Measurements from ENCODE around the gene VTCN1. TPM values are rescaled to one million over a fixed set of nuclear protein-coding genes. Genes with fewer than 3 reads are reported as not detected.
"Not testable (repeated sequence)": the region's sequence is repeated elsewhere in the genome, so short reads cannot be mapped to it uniquely, and the experiment has no call there.

The VTCN1 gene
- total RNA-seq, 1 donor from 2014 or later = not detected

DNA sequence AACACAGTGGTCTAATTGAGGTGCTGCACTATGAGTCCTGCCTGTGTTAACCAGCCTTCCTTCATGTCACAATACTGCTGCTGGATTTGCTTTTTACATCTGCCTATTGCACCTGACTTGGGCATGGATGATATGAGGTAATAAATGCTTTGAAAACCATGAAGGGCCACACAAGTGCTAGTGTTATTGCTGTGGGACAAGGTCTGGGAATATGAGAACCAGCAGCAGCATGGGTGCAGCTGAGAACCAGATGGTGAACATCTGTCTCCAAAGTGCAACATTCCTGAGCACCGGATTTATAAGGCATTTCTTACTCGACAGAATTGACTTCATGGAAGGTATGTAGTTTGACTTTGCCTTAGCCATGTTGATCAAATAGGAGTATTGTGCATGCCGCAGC is 105.7 kb downstream of the VTCN1 start:
- intact Hi-C loops (cut with micrococcal nuclease) = no loop called here
- TF ChIP-seq, protein P1, sequence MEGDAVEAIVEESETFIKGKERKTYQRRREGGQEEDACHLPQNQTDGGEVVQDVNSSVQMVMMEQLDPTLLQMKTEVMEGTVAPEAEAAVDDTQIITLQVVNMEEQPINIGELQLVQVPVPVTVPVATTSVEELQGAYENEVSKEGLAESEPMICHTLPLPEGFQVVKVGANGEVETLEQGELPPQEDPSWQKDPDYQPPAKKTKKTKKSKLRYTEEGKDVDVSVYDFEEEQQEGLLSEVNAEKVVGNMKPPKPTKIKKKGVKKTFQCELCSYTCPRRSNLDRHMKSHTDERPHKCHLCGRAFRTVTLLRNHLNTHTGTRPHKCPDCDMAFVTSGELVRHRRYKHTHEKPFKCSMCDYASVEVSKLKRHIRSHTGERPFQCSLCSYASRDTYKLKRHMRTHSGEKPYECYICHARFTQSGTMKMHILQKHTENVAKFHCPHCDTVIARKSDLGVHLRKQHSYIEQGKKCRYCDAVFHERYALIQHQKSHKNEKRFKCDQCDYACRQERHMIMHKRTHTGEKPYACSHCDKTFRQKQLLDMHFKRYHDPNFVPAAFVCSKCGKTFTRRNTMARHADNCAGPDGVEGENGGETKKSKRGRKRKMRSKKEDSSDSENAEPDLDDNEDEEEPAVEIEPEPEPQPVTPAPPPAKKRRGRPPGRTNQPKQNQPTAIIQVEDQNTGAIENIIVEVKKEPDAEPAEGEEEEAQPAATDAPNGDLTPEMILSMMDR (IDR thresholded peaks at IDR 0.05; ENCODE audit: borderline replicate concordance) = no peak
- Histone ChIP-seq H3K4me1 (peaks cover 4% of the 10 kb centered on the region), H3K27me3 (ENCODE audit: low read depth) (no peaks in the 10 kb centered on the region), H3K4me3 (no peak overlapping the region), H3K36me3 (peaks cover 24% of the 10 kb centered on the region), H3K27ac (replicated peaks) (no peak overlapping the region), H3K9me3 (replicated peaks) (no peaks in the 10 kb centered on the region)
- DNase-seq = no peak

DNA sequence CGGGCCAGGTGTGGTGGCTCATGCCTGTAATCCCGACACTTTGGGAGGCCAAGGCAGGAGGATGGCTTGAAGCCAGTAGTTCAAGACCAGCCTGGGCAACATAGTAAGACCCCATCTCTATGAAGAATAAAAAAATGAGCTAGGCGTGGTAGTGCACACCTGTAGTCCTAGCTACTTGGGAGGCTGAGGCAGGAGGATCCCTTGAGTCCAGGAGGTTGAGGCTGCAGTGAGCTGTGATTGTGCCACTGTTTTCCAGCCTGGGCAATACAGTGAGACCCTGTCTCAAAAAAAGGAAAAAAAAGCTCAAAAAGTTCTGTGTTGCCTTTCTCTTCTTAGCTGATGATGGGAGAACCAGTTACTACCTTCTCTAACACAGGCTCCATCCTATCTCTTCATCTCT is 108.9 kb downstream of the VTCN1 start:
- H3K4me3 ChIP-seq; H3K27ac ChIP-seq (replicated peaks); H3K9me3 ChIP-seq (replicated peaks); H3K27me3 ChIP-seq (ENCODE audit: low read depth); intact Hi-C loops (cut with micrococcal nuclease); DNase-seq: not testable (repeated sequence)
- Histone ChIP-seq H3K36me3 (peaks cover 14% of the 10 kb centered on the region), H3K4me1 (peaks cover 32% of the 10 kb centered on the region)

DNA sequence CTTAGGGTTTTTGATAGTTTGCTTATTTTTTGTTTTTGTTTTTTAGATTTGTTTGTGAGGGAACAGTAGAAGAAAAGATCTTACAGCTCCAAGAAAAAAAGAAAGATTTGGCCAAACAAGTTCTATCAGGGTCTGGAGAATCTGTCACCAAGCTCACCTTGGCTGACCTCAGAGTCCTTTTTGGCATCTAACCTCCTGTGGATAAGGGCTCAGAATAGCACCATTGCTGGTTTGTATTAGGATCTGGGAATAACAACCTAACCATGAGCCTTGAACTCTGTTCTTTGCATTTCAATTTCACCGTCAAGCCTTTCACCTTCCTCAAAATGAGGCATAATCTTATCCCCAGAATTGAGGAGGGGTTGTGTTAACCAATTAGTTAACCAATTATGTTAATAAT is 109.4 kb downstream of the VTCN1 start:
- intact Hi-C loops (cut with micrococcal nuclease) = no loop called here
- H3K9me3 ChIP-seq (replicated peaks) = no peaks in the 10 kb centered on the region
- DNase-seq = no peak
- TF ChIP-seq, protein P1 (IDR thresholded peaks at IDR 0.05; ENCODE audit: borderline replicate concordance) = no peak
- peaks cover 11% of the 10 kb centered on the region for H3K36me3 ChIP-seq
- H3K27me3 ChIP-seq (ENCODE audit: low read depth) = no peaks in the 10 kb centered on the region
- no peak overlapping the region for H3K27ac ChIP-seq (replicated peaks)
- H3K4me1 ChIP-seq = peaks cover 36% of the 10 kb centered on the region
- no peak overlapping the region for H3K4me3 ChIP-seq

DNA sequence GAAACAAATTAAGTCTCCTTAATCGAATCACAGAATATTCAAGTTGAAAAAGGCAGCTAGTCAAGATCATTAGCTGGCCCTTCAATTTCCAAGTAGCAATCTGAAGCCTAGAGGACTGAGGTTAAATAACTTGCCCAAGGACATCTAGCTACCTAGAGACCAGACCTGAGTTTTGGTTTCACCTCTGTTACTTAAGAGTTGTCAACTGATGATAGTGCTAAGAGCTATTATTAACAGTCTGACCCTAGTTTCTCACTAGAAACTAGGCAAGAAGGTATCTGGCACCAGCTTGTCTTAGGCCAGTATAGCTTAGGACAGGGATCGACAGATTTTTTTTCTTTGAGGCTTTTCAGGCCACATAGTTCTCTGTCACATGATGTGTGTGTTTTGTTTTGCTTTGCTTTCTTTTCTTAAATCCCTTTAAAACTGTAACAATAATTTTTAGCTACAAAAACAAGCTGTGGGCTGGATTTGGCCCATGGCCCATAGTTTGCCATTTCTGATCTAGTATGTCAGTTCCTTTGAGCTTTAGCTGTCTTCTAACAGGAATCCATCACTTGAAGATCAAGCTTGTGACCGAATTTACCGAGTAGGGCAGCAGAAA is 112.3 kb downstream of the VTCN1 start:
- DNase-seq = no peak
- intact Hi-C loops (cut with micrococcal nuclease) = no loop called here
- peaks cover 6% of the 10 kb centered on the region for H3K36me3 ChIP-seq
- TF ChIP-seq, protein P1 (IDR thresholded peaks at IDR 0.05; ENCODE audit: borderline replicate concordance) = no peak
- H3K27me3 ChIP-seq (ENCODE audit: low read depth) = no peaks in the 10 kb centered on the region
- peaks cover 43% of the 10 kb centered on the region for H3K4me1 ChIP-seq
- H3K4me3 ChIP-seq = no peak overlapping the region
- no peaks in the 10 kb centered on the region for H3K9me3 ChIP-seq (replicated peaks)
- H3K27ac ChIP-seq (replicated peaks) = peak overlapping the region; percentile 38

DNA sequence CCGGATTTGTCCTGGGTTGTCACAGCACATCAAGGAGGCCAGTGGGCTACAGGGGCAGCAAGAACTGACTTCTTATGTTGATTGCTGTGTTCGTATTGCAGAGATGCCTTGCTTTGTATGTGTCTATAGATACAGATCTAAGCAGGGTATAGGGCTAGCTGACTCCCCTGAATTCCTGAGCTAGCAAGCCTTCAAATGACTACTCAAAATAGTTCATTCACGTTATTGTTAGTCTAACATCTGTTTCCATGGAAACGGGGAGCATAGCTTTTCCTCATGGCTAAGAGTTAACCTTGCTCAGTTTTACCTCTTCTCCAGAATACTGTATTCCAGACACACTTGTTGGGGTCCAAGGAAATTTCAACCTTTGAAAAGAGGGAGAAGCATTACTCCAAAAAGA is 113.3 kb downstream of the VTCN1 start:
- peaks cover 53% of the 10 kb centered on the region for H3K4me1 ChIP-seq
- H3K27ac ChIP-seq (replicated peaks) = no peak overlapping the region
- H3K27me3 ChIP-seq (ENCODE audit: low read depth) = no peaks in the 10 kb centered on the region
- intact Hi-C loops (cut with micrococcal nuclease) = no loop called here
- TF ChIP-seq, protein P1 (IDR thresholded peaks at IDR 0.05; ENCODE audit: borderline replicate concordance) = no peak
- DNase-seq = no peak
- H3K36me3 ChIP-seq = no peaks in the 10 kb centered on the region
- H3K4me3 ChIP-seq = no peak overlapping the region
- no peaks in the 10 kb centered on the region for H3K9me3 ChIP-seq (replicated peaks)

DNA sequence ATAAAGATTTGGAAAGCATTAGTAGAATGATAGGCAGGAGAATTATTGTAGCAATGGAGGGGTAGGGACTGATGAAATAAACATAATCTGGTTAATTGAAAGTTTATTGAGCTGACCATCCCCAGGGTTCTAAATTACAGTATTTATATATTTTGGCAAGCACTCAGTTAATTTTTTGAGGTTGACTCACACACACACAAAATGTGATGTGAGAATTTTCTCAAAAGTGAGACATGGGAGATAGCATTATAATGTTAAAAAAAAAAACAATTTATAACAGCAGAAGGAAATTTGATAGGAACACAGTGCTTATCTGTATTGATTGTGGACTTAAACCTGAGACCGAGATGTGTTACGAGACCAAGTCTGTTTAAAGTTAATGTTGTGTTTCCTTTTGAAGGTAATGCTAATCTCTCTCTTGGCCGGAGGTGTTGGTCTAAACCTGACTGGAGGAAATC is 113.7 kb downstream of the VTCN1 start:
- no peak overlapping the region for H3K27ac ChIP-seq (replicated peaks)
- TF ChIP-seq, protein P1 (IDR thresholded peaks at IDR 0.05; ENCODE audit: borderline replicate concordance) = no peak
- H3K4me1 ChIP-seq = peaks cover 55% of the 10 kb centered on the region
- intact Hi-C loops (cut with micrococcal nuclease) = no loop called here
- no peak overlapping the region for H3K4me3 ChIP-seq
- no peak for DNase-seq
- no peaks in the 10 kb centered on the region for H3K36me3 ChIP-seq
- H3K9me3 ChIP-seq (replicated peaks) = no peaks in the 10 kb centered on the region
- H3K27me3 ChIP-seq (ENCODE audit: low read depth) = no peaks in the 10 kb centered on the region

All from left ventricle myocardium inferior (tissue), 1 donor.